Activated naive CD4-positive, alpha-beta T cell treated with anti-CD3 and anti-CD28 coated beads, Interleukin-2, amount 50 U/mL, for 16 hours (primary cell): ENCODE results near the gene HMMR.
"Not testable (repeated sequence)": the region's sequence is repeated elsewhere in the genome, so short reads cannot be mapped to it uniquely, and the experiment has no call there.

Experiments used
- DNase-seq: peaks from one replicate; pipeline ENCODE4 v3.0.0-alpha.2; 2020

HMMR gene, protein sequence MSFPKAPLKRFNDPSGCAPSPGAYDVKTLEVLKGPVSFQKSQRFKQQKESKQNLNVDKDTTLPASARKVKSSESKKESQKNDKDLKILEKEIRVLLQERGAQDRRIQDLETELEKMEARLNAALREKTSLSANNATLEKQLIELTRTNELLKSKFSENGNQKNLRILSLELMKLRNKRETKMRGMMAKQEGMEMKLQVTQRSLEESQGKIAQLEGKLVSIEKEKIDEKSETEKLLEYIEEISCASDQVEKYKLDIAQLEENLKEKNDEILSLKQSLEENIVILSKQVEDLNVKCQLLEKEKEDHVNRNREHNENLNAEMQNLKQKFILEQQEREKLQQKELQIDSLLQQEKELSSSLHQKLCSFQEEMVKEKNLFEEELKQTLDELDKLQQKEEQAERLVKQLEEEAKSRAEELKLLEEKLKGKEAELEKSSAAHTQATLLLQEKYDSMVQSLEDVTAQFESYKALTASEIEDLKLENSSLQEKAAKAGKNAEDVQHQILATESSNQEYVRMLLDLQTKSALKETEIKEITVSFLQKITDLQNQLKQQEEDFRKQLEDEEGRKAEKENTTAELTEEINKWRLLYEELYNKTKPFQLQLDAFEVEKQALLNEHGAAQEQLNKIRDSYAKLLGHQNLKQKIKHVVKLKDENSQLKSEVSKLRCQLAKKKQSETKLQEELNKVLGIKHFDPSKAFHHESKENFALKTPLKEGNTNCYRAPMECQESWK

DNA sequence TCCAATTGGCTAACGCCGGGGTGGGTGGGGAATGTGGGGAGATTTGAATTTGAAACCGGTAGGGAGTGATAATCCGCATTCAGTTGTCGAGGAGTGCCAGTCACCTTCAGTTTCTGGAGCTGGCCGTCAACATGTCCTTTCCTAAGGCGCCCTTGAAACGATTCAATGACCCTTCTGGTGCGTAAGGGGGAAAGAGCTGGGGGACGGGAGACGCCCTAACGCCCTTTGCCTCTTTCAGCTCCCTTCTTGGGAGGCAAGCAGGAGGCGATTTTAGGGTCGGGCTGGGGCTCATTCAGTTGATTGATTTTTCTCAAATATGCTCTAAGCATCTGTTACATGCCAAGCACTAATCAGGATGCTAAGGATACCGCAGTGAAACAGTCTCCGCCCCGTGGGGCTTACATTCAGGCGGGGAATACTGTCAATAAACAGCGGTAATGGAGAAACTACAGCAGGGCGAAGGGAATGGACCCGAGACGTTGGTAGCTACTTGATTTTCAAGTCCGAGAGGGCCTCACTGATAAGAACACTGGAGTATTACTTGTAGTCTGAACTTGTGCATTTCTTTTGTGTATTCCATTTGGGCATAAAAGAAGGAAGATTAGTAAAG lies at the start of gene HMMR:
Gene HMMR (plus strand): TSS at position 71 of the 610 bp plus-strand sequence. CDS start 61 bp downstream, at position 132.
- no peak for DNase-seq

DNA sequence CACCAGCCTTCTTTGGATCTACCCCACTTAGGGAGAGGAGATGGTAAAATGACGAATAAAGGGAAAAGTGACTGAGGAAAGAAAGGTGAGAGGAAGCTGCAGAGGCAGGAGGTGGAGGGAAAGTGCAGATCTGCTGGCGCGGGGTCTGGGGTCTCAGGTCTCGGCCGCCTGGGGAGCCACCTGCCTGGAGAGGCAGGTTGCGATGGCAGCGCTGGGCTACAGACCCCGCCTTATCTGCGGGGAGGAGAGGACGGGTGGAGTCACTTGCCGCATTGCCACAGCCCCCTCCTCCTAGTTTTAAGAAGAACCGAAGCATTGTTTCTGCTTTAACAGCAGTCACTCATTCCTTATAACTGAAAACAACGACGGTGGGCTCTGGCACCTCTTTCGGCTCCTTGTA lies 44.8 kb upstream of the HMMR start:
- not testable (repeated sequence) for DNase-seq

DNA sequence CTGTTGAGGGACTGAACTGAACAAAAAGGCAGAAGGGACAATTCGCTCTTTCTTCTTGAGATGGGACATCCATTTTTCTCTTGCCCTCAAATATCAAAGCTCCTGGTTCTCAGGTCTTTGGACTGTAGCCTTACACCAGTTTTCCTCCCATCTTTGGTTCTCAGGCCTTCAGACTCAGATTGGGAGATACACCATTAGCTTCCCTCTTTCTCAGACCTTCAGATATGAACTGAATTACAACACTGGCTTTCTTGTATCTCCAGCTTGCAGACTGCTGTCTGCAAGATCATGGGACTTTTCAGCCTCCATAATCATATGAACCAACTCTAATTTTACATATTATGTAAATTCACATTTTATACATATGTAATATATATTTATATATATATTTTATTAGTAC lies 35.6 kb upstream of the HMMR start:
- no peak for DNase-seq

DNA sequence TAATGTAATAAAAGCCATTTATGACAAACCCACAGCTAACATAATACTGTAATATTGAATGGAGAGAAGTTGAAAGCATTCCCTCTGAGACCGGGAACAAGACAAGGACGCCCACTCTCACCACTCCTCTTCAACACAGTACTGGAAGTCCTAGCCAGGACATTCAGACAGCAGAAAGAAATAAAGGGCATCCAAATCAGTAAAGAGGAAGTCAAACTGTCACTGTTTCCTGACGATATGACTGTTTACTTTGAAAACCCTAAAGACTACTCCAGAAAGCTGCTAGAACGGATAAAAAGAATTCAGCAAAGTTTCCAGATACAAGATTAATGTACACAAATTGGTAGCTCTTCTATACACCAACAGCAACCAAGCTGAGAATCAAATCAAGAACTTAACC lies 34.3 kb upstream of the HMMR start:
- DNase-seq: not testable (repeated sequence)

DNA sequence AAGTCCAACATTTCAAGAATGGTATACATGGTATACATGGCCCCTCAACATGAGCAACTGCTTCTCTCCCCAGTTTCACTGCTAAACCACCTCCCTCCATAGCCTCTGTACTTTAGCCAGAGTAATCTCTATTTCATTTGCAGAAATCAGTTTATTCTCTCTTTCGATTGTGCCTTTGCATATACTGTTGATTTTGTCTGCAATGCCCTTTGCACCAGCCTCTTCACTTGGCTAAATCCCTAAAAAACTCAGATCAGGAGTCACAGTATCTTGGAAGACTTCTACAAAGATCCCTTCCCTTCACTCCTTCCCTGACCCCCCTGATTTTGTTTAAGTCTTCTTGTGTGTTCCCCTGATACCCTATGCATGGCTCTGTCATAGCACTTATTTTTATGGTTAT lies 27.9 kb upstream of the HMMR start:
- DNase-seq: no peak

DNA sequence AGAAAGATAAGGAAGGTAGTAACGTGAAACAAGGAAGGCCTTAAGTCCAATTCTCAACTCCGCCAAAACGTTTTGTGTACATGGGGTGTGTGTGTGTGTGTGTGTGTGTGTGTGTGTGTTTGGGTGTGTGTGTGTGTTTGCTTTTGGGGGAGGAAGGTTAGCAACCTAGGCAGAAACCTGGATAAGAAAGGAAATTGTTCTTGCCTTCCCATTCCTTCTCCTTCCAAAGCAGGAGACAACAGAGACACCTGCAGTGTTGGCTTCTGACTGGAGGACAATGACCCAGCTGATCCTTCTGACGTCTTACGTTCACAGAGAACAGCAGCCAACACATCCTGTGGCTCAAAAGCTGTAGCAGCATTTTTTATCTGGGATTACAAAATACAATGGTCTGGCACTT lies 27.2 kb upstream of the HMMR start:
- no peak for DNase-seq

DNA sequence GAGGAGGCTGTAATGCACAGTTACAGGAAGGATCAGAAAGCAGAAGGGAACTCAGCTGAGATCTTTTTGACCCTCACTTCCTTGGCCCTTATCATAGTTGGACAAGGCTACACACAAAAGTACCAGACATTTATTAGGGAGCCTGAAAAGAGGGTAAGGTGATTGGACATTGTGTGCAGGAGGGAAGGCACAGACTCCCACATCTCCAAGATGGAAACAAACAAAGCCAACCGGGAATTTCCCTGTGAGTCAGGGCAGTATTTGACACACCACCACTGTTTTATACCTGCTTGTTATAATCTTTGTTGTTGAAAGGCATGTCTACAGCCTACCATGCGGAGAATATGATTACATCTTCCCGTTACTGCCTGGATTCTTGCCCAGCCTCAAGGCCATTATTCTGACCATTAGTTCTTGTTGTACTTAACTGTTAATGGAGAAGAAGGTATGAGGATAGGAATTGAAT lies 26.0 kb upstream of the HMMR start:
- no peak for DNase-seq

DNA sequence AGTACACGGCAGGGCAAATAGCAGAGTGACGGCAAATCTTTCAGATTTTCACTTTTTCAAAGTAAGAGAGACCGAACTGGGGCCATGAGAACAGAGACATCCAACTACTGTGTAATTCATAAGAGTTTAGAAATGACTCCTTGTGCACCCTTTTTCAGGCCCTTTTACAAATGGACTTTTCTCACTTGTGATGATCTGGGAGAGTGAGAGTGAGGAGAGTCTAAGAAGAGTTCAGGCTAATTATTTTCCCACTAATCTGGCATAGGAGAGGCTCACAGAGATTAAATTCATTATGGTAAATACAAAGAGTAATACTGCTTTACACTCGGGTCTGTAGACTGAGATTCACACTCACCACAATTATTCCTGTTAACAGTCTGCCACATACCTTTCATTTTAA lies 23.9 kb upstream of the HMMR start:
- no peak for DNase-seq

DNA sequence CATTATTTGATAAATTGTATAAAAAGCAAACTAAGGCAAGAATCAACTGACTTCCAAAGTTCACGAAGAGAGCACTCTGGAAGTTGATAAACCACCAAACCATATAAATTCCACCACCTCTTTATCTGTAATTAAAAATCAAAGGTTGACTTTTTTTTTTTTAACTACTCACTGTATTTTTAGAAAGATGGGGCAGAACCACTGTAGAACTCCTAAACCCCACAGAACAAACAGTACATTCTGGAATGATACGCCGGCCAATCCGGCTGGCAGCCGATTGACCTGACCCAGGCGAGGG lies 23.5 kb upstream of the HMMR start:
- DNase-seq: no peak

DNA sequence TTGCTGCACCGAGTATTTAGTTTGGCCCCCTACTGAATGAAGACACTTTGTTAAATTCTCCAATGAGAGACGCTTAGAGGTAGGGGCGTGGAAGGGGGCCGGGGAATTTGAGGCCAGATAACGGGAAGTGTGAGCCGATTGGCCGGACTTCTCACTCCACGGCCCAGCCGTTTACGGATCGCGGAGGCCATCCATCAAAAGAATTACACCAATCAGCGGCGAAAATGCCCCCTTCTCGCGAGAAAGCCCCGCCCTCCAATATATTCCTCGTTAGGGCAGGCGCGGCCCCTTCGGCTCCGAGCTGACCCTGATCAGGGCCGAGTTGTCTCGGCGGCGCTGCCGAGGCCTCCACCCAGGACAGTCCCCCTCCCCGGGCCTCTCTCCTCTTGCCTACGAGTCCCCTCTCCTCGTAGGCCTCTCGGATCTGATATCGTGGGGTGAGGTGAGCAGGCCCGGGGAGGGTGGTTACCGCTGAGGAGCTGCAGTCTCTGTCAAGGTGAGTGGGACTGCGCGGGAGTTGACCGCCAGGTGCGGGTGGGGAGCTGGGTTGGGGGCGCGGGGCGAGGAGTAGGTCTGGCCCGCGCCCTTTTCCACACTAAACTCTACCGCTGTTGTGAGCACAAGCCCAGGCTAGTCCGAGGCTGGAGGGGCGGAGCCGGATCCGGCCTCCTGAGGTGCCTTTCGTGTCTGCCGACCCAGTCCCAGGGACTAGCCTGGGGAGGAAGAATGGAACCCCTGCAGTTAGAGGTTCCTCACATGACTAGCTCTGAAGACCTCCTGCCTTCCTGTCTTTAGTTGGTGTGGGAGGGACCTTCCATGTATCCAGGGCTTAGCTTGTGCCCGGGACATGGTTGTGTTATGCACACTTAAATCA lies 22.9 kb upstream of the HMMR start, which contains the start of gene CCNG1:
Gene CCNG1 (plus strand): TSS at position 287 of the 874 bp plus-strand sequence. CDS start 1,662 bp downstream, outside the sequence.
- peak; percentile 87 for DNase-seq

DNA sequence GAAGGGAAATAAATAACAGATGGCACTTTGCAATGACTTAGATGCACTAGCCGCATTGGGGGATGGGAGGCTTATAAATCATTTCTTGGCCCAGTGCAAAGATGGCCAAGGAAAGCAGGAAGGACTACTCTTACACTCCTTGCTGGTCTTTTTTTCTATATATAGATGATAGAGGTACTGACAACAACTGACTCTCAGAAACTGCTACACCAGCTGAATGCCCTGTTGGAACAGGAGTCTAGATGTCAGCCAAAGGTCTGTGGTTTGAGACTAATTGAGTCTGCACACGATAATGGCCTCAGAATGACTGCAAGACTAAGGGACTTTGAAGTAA lies 21.4 kb upstream of the HMMR start:
- no peak for DNase-seq

DNA sequence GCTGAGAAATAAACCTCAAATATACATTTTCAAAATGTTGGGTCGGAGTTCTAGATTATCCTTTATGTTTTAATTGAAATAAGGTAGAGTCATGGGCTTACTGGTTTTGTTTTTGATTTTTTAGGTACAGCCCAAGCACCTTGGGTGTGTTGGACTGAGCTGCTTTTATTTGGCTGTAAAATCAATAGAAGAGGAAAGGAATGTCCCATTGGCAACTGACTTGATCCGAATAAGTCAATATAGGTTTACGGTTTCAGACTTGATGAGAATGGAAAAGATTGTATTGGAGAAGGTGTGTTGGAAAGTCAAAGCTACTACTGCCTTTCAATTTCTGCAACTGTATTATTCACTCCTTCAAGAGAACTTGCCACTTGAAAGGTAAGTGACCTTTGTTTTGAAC lies 19.5 kb upstream of the HMMR start:
- DNase-seq: no peak

DNA sequence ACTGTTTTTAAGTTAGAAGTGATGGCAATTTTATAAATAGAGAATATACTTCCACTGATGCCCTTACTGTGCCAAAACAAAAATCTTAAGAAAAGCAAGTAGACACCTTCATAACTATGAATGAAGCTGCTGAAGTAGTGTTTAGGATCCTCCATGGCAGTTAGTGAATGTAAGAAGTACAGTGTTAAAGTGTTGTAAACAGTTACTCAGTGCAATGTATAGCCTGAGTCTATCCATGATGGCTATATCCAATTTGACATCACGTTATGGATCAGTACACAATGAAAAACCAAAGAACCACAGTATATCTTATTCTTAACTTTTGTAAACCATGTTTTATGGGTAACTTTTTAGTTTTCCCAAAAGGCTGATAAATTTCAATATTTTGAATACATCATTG lies 15.9 kb upstream of the HMMR start:
- DNase-seq: no peak

DNA sequence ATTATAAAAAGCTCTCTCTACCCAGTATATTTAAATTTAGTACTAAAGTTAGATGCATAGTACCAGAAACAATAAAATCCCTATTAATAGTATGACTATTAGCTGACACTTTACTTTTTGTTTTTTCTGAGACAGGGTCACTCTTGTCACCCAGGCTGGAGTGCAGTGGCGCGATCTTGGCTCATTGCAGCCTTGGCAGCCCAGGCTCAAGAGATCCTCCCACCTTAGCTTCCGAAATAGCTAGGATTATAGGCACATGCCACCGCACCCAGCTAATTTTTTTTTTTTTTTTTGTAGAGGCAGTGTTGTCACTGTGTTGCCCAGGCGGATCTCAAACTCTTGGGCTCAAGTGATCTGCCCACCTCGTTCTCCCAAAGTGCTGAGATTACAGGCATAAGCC lies 15.1 kb upstream of the HMMR start:
- DNase-seq: no peak

DNA sequence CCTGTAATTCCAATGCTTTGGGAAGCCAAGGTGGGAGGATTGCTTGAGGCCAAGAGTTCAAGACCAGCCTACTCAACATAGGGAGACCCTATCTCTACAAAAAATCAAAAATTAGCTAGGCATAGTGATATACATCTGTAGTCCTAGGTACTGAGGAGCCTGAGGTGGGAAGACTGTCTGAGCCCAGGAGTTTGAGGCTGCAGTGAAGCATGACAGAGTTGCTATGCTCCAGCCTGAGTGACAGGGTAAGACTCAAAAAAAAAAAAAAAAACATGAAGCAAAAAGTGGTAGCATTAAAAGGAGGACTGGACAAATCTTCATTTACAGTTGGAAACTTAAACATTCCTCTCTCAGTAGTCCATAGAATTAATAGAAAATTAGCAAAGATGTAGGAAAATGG lies 13.2 kb upstream of the HMMR start:
- DNase-seq: no peak

DNA sequence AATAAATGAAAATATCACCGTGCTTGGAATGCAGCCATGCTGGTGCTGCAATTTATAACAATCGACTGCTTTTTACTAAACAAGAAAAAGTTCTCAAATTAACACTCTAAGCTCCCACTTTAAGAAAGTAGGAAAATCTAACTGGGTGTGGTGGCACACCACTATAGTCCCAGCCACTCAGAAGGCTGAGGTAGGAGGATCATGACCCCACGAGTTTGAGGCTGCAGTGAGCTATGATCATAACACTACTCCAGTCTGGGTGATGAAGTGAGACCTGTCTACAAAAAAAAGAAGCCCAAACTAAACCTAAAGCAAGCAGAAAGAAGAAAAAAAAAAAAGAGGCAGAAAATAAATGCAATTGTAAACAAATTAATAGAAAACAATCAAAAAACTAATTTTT lies 12.6 kb upstream of the HMMR start:
- no peak for DNase-seq

DNA sequence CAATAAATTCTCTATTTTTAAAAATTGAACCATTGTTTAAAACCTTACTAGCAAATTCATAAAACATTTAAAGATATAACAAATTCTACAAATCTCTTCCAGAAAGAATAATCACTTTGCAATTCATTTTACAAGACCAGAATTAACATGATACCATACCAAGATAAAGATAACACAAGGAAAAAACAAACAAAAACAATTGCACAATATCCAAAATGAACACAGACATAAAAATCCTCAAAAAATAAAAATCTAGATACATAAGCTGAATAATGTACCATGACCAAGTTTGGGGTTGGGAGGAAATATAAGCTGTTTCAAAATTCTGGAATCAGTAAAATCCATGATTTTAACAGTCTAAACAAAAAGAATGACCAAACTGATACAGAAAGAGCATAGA lies 11.9 kb upstream of the HMMR start:
- DNase-seq: no peak

DNA sequence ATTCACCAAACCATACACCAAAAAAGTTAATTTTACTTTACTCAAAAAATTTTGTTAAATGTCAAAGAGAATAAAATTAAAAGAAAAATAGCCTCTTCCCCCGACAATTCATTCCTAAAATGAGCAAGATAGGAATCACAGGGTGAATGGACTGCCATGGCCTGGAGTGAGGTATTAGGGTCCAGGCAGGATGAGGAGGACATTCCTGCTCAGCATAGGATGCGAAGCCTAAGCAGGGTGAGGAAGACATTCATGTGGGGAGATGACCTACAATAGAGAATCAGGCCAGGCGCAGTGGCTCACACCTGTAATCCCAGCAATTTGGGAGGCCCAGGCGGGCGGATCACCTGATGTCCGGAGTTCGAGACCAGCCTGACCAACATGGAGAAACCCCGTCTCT lies 8.9 kb upstream of the HMMR start:
- no peak for DNase-seq

DNA sequence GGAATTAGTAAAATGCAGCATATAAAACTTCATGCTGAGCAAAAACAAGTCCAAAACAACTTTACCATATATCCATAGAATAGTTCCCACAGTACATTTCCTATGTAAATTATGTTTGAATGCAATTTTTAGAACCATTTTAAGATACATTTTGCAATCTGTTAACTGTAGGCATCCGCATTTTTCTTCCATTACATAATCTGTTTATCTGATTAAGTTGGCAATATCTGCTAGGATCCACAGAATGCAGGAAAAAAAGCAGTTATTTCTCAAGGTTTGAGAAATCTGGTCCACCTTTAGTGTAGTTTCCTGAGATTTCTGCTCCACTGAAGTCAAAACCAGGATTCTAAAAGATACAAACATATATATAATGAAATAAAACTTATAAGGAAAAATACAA lies 6.7 kb upstream of the HMMR start:
- no peak for DNase-seq

DNA sequence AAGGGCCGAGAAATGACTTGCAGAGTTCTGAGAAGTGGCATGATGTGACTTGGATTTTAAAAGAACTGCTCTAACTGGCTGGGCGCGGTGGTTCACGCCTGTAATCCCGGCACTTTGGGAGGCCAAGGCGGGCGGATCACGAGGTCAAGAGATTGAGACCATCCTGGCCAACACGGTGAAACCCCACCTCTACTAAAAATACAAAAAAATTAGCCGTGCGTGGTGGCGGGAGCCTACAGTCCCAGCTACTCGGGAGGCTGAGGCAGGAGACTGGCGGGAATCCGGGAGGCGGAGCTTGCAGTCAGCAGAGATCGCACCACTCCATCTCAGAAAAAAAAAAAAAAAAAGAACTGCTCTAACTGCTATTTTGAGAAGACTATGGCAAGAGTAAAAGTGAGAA lies 5.0 kb upstream of the HMMR start:
- DNase-seq: not testable (repeated sequence)

DNA sequence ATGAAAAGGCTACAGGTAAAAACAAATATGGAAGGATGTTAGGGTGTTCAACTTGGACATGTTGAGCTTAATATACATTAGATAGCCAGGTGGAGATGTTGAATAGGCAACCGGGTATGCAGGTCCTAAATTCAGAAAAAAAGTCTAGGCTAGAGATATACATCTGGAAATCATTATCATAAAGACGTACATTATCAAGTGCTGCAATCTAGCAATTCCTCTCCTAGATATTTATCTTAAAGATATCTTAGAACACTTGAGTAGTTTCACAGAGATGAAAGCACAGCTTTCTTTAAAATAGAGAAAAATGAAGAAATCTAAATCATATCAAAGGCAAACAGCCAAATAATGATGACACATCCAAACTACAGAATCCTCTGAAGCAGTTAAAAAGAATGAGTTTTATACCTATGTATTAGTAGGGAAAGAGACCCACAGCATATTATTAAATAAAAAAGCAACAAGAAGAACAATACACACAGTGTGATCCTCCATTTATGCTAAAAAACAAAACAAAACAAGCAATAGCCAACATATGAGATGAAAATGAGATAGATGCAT lies 4.3 kb upstream of the HMMR start:
- no peak for DNase-seq

DNA sequence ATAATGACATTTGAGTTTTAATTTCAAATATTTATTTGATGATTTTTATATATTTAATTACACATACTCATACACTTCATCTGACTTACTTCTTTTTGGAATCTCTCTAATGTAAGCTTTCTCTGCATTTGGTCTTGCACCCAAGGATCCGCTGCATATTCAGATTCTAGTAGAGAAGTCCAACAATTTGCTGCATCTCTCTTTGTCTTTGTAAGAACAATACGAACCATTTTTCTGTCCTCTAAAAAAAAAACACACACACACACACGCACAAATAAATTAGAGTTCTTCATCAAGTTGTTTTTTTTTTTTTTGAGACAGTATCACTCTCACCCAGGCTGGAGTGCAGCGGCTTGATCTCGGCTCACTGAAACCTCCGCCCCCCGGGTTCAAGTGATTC lies 3.6 kb upstream of the HMMR start:
- no peak for DNase-seq
